Gastroesophageal sphincter (tissue), 3 donors: ENCODE results near the gene NLGN2.

Experiments
- CTCF ChIP-seq, 4 experiments: fragments of 200-600 bp in 2 of 4; fragments of 450-650 bp in 2 of 4; sonication (generic) in 1 of 4; IDR thresholded peaks; one replicate each; pipeline ENCODE4 v1.5.1; 2017 to 2019; ENCODE audit warnings: antibody characterized with exemption in 4 of 4, mild to moderate bottlenecking in 2 of 4, moderate library complexity in 2 of 4
- EP300 ChIP-seq: sonication (generic); formaldehyde crosslinking; IDR thresholded peaks from one replicate; pipeline ENCODE4 v1.6.1; 2017; ENCODE audit warnings: antibody characterized with exemption, mild to moderate bottlenecking
- POLR2A ChIP-seq, 2 donors: fragments of 450-650 bp; IDR thresholded peaks; one replicate each; pipeline ENCODE4 v1.6.1; 2017; ENCODE audit warnings: antibody characterized with exemption in 2 of 2, mild to moderate bottlenecking in 2 of 2, moderate library complexity in 1 of 2
- POLR2AphosphoS5 ChIP-seq: sonication (generic); formaldehyde crosslinking; IDR thresholded peaks from one replicate; pipeline ENCODE4 v1.6.1; 2017; ENCODE audit warnings: antibody characterized with exemption

- TF ChIP-seq POLR2A (IDR thresholded peaks at IDR 0.05), result no peak
- TF ChIP-seq CTCF (IDR thresholded peaks at IDR 0.05), result no peak
- TF ChIP-seq POLR2AphosphoS5, result no peak
- no peak for TF ChIP-seq EP300
Observed at GRCh38 chr17:7437950-7438614, 30.4 kb downstream of the NLGN2 start.
